SJSA1 (cell line): Measurements from ENCODE around the gene LGI1. TPM values are rescaled to one million over a fixed set of nuclear protein-coding genes. Genes with fewer than 3 reads are reported as not detected.

Experiments
- DNase-seq, 2 experiments: peaks; one replicate each; pipeline ENCODE4 v3.0.0-alpha.2; 2015 to 2020; ENCODE audit warnings: low spot score in 2 of 2, low read depth in 1 of 2
- H3K27ac ChIP-seq: fragments of 250-450 bp; sonication (Bioruptor Pico); 2 replicates; pipeline ENCODE4 v1.5.1; 2020; ENCODE audit warnings: mild to moderate bottlenecking, moderate library complexity
- H3K27me3 ChIP-seq: fragments of 250-450 bp; sonication (Bioruptor Pico); replicated peaks from 2 replicates; pipeline ENCODE4 v1.5.1; 2020; ENCODE audit warnings: mild to moderate bottlenecking, moderate library complexity
- H3K36me3 ChIP-seq: fragments of 250-450 bp; sonication (Bioruptor Pico); 2 replicates; pipeline ENCODE4 v1.5.1; 2020; ENCODE audit warnings: mild to moderate bottlenecking
- H3K4me1 ChIP-seq: fragments of 250-450 bp; sonication (Bioruptor Pico); replicated peaks from 2 replicates; pipeline ENCODE4 v1.6.1; 2021; ENCODE audit warnings: mild to moderate bottlenecking
- H3K4me3 ChIP-seq: fragments of 250-450 bp; sonication (Bioruptor Pico); 2 replicates; pipeline ENCODE4 v1.5.1; 2020; ENCODE audit warnings: mild to moderate bottlenecking
- H3K9me3 ChIP-seq: fragments of 250-450 bp; sonication (Bioruptor Pico); replicated peaks from 2 replicates; pipeline ENCODE4 v1.5.1; 2020; ENCODE audit warnings: mild to moderate bottlenecking
- total RNA-seq: library from RNA; depleted of rRNA; stranded (reverse); fragments of >200 nt; shearing (Covaris generic); gene quantifications from 2 replicates; pipeline ENCODE4 v1.2.3, GENCODE V29; 2014

LGI1 gene
- total RNA-seq, 1 experiment from 2014 or later, result 0.21 TPM

DNA sequence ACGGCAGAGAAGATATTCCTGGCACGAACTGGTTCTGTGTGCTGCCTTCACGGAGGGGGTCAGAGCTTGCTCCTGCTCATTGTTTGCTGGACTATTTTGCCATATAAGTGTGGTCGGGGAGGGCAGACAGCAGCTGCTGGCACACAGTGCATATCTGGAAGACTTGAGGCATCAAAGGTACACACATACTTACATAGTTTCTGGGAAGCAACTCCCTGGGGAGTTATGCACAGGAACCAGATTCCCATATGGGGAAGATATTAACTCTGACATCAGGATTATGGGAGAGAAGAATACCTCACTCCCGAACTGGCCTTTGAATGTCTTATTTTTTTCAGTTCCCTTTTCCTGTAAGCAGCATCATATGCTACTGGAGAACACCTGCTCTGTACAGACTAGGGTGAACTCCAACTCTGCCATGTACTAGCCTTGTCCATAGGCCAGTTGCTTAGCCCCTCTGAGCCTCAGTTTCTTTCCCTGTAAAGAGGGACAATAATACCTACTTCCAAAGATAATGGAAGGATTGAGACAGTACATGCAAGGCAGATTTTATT lies 41.5 kb downstream of the LGI1 start:
- Histone ChIP-seq H3K27me3 (peaks cover 16% of the 10 kb centered on the region), H3K27ac (no peak overlapping the region), H3K4me1 (no peaks in the 10 kb centered on the region), H3K4me3 (no peak overlapping the region), H3K9me3 (no peaks in the 10 kb centered on the region; the same call in 1 of the 2 replicates), H3K36me3 (no peaks in the 10 kb centered on the region)
- DNase-seq, result no peak

DNA sequence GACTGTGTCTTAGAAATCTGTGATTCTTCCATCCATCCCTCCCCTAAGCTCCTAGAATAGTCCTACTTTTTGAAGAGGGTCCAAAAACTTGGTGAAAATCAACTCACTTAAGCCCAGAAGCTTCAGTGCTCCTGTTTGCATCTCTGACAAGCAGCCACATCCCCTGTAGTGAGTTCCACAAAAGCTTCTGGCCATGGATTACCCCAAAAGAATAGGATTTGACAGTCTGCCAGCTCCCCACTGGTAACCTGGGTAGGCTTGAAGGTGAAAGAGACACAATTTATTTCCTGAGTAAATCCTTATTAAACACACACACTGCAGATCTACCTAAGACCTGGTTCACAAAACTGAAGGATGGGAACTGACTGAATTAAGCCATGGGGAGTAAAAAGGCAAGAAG lies 46.5 kb downstream of the LGI1 start:
- Histone ChIP-seq H3K27ac (no peak overlapping the region), H3K9me3 (no peaks in the 10 kb centered on the region; the same call in 1 of the 2 replicates), H3K4me1 (no peaks in the 10 kb centered on the region), H3K4me3 (no peak overlapping the region), H3K27me3 (peaks cover 29% of the 10 kb centered on the region), H3K36me3 (no peaks in the 10 kb centered on the region)
- DNase-seq, result no peak

DNA sequence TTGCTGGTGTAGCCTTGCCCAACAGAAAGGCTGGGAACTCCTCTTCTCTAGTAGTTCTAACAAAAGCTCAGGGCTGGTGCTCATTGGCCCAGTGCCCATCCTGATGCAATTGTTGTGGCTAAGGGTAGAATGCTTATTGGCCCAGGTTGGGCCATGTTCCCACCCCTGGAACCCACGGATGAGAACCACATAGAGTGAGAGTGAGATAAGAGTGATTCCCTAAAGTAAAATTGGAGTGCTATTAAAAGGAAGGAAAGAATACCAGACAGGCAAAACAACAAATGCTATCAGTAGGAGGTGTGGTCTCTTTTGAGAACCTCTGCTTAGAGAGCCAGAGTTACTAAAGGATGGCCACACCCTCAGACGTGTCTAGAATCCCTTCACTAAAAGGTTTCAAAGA lies 49.2 kb downstream of the LGI1 start:
- Histone ChIP-seq H3K4me3 (no peak overlapping the region), H3K27me3 (peaks cover 22% of the 10 kb centered on the region; the same call in 1 of the 2 replicates), H3K9me3 (no peaks in the 10 kb centered on the region), H3K4me1 (no peaks in the 10 kb centered on the region), H3K27ac (no peak overlapping the region), H3K36me3 (no peaks in the 10 kb centered on the region)
- DNase-seq, result no peak

DNA sequence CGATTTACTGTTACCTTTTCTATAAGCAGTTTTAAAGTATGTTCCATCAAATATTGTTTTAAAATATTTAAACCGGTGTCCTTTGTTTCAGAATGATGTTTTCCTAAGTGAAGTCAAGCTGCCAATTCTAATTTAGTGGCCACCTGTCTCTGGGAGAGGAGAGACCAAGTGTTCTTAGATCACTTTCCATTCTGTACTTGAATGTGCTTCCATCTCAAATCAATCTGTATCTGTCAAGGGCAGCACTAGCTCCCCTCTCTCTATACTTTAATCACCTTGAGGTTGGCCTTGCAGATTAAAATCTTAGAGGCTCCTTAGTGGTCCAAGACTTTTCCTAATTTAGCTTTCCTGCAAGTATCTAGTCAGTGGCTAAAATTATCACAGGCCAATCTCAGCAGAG lies 49.6 kb downstream of the LGI1 start:
- Histone ChIP-seq H3K9me3 (no peaks in the 10 kb centered on the region), H3K36me3 (no peaks in the 10 kb centered on the region), H3K4me1 (no peaks in the 10 kb centered on the region), H3K27me3 (peaks cover 22% of the 10 kb centered on the region; the same call in 1 of the 2 replicates), H3K4me3 (no peak overlapping the region), H3K27ac (no peak overlapping the region)
- no peak for DNase-seq

DNA sequence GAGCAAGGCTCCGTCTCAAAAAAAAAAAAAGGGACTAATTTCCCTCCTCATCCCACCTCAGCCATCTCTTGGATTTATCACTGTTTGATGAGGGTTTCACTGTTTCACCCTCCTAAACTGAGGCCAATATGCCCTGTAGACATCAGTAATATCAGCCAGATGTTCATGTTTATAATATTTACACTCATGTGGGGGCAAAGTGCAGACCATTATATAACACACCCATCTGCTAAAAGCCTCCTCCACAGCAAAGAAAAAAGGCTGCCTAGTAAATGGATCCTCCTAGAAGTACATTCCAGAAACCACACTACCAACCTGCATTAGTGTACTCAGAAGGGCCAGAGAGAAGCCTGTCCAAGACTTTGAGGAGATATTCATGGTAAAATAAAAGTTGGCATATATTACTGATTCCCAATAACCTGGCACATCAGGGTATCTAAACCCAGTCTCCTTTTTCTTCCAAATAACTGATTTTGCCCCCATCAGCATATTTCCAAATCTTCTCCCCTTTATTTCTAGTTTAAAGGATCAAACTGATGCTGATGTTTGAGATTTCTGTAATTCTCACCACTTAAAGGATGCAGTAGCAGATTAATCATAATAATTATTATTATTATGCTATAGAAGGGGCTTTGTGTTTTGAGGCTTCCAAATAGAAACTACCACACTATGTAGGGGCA lies 55.1 kb downstream of the LGI1 start:
- H3K36me3 ChIP-seq, result no peaks in the 10 kb centered on the region
- H3K4me3 ChIP-seq, result no peak overlapping the region
- no peak overlapping the region for H3K27ac ChIP-seq
- H3K27me3 ChIP-seq, result no peaks in the 10 kb centered on the region
- no peaks in the 10 kb centered on the region for H3K9me3 ChIP-seq
- no peak for DNase-seq
- peaks cover 34% of the 10 kb centered on the region for H3K4me1 ChIP-seq

DNA sequence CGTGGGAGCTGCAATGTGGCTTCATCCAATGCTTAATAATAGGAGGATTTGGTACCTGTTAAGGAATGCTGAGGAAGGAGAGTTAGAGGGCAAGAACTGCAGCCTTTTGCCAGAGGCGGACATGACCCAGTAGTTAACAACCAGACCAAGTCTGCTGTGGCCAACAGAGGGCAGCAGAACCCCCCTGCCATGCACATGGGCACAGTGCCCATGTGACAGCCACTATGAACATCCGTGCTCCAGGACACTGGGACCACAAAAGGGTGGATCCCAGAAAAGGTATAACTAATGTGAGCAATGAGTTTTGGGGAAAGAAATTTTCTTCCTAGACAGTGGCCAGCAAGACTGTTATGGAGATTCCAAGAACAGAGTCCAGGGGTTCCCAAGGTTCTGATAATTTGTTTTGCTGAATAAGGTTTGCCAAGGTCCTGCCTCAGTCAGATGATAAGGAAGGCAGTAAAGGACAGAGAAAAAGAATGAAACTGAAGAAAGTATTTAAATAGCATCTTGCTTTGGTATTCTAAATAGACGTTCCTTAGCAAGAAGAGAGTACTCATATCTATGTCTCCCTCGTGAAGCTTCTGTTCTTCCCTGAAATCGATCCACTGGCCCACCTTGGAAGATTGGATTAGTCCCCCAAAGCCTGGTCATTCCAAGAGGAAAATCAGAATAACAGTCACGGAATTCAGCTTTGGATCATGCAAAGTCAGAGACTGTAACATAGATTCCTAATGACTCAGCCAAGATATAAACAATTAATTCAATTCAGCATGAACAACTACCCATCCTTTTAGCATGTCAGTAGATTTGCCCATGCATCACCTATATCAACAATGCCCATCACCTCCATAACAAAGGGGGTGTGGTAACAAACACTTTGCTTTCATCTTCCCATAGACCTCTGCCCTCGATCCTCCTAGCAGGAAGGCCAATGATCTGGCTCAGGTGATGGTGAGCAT lies 56.0 kb downstream of the LGI1 start:
- Histone ChIP-seq H3K36me3 (no peaks in the 10 kb centered on the region), H3K27ac (peak overlapping the region; percentile 74), H3K9me3 (no peaks in the 10 kb centered on the region), H3K4me1 (peaks cover 34% of the 10 kb centered on the region), H3K4me3 (no peak overlapping the region), H3K27me3 (no peaks in the 10 kb centered on the region)
- DNase-seq, result peak; percentile 65 to 71

DNA sequence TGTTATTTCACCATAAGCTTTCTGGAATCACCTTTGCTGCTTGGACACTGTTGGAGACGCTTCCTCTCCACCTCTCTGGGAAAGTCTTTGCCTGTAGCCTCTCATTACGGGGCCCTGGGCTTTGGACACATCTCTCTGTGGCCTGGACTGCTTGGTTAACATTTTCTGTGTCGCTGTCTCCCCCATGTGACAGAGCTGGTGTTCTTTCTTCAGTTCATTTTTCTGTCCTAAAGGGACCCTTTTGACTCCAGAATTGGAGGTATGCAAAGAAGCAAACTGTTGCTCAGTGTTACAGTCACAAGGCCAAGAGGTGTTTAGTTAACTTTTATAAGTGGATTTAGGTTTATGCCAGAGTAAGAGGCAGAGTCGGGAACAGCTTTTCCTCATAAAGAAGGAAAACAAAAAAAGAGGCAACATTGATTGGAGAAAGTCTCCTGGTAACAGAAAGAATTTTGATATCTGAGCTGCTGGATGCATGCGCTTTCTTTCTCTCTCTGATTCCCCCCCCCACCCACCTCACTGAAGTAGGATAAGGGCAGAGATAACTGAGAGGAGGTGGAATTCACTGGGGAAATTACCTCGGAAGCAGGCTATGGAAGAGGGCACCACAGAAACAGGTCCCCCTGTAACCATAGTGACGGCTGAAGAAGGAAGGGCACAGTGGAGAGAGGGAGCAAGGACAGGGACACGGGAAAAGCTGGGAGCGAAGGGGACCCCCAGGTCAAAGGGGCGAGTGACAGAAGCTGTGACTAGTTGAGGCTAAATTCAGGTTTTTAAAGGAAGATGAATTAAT lies 57.8 kb downstream of the LGI1 start:
- H3K27me3 ChIP-seq, result no peaks in the 10 kb centered on the region
- H3K27ac ChIP-seq, result no peak overlapping the region
- H3K9me3 ChIP-seq, result no peaks in the 10 kb centered on the region; the same call in 1 of the 2 replicates
- no peaks in the 10 kb centered on the region for H3K36me3 ChIP-seq
- H3K4me1 ChIP-seq, result peaks cover 34% of the 10 kb centered on the region
- peak in 1 of 2 experiments; percentile 49 for DNase-seq
- no peak overlapping the region for H3K4me3 ChIP-seq

DNA sequence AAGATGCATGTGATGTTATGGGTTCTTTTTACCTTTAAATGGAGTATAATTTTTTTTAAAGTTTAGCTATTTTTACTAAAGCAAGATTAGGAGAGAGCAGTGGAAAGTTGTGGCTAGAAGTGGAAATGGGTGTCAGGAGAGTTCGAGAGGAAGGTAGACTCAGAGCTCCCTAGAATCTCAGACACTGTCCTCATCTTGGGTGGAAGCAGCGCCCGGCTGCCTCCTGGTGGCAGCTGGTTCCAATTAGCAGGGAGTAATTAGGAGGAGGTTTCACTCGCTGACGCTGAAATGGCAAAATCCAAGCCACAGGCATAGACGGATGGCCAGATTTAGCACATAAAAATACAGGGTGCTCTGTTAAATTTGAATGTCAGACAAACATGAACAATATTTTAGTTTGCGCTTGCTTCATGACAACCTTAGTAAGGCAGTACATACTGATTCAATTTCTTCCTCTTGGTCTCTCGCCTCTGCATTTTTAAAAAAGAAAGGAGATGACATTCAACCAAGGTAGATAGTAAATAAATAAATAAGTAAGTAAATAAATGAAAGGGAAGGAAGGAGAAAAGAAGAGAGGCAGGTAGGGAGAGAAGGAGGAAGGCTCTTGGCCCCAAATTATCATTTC lies 58.5 kb downstream of the LGI1 start:
- DNase-seq, result peak; percentile 61 to 65
- no peak overlapping the region for H3K4me3 ChIP-seq
- no peaks in the 10 kb centered on the region; the same call in 1 of the 2 replicates for H3K9me3 ChIP-seq
- no peaks in the 10 kb centered on the region for H3K36me3 ChIP-seq
- H3K4me1 ChIP-seq, result peaks cover 38% of the 10 kb centered on the region
- H3K27me3 ChIP-seq, result no peaks in the 10 kb centered on the region
- H3K27ac ChIP-seq, result no peak overlapping the region

DNA sequence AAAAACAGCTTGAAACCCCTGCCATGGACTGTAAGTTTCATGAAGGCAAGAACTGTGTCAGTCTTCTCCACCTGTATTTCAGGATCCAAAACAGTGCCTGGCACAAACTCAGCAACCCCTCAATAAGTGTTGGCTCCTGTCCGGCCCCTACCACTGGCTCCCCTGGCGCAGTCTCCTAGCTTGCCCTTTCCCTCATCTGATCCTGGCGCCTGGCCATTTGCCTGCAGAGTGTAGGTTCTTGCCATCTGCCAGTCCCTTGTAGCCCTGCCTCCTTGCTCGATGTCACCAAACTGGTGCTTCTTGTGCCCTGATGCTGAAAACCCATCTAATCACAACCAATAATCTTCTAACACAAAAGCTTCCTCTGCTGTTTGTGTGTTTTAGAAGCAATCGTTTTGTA lies 60.4 kb downstream of the LGI1 start:
- Histone ChIP-seq H3K4me1 (peaks cover 38% of the 10 kb centered on the region), H3K9me3 (no peaks in the 10 kb centered on the region; the same call in 1 of the 2 replicates), H3K27me3 (no peaks in the 10 kb centered on the region), H3K4me3 (no peak overlapping the region), H3K27ac (no peak overlapping the region), H3K36me3 (no peaks in the 10 kb centered on the region)
- DNase-seq, result no peak

DNA sequence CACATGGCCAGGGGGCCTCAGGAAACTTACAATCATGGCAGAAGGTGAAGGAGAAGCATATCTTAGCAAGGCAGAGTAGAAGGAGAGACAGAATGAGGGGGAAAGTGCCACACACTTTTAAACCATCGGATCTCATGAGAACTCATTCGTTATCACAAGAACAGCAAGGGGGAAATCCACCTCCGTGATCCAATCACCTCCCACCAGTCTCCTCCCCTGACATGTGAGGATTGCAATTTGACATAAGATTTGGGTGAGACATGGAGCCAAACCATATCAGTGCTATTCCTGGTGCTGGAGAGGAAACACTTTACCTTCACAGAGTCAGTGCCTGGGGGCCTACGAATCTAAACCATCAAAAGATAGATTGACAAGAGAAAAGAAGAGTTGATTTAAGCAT lies 61.8 kb downstream of the LGI1 start:
- no peaks in the 10 kb centered on the region for H3K27me3 ChIP-seq
- DNase-seq, result no peak
- H3K4me1 ChIP-seq, result peaks cover 24% of the 10 kb centered on the region
- no peak overlapping the region for H3K4me3 ChIP-seq
- no peaks in the 10 kb centered on the region; the same call in 1 of the 2 replicates for H3K9me3 ChIP-seq
- no peaks in the 10 kb centered on the region for H3K36me3 ChIP-seq
- H3K27ac ChIP-seq, result no peak overlapping the region

DNA sequence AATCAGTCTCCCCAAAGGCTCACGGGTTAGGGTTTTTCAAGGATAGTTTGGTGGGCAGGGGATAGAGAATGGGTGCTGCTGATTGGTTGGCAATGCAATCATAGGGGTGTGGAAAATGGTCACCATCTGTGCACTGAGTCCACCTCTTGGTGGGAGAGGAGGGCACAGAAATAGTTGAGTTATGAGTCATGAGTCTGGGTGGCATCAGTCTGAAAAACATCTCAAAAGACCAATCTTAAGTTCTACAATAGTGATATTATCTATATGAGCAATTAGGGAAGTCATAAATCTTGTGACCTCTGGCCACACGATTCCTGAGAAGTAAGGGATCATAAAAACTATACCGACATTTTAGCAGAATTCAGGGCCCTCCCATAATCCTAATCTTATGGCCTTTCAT lies 62.7 kb downstream of the LGI1 start:
- Histone ChIP-seq H3K27ac (no peak overlapping the region), H3K27me3 (no peaks in the 10 kb centered on the region), H3K4me3 (no peak overlapping the region), H3K4me1 (peaks cover 16% of the 10 kb centered on the region), H3K36me3 (no peaks in the 10 kb centered on the region), H3K9me3 (no peaks in the 10 kb centered on the region; the same call in 1 of the 2 replicates)
- DNase-seq, result peak in 1 of 2 experiments; percentile 7

DNA sequence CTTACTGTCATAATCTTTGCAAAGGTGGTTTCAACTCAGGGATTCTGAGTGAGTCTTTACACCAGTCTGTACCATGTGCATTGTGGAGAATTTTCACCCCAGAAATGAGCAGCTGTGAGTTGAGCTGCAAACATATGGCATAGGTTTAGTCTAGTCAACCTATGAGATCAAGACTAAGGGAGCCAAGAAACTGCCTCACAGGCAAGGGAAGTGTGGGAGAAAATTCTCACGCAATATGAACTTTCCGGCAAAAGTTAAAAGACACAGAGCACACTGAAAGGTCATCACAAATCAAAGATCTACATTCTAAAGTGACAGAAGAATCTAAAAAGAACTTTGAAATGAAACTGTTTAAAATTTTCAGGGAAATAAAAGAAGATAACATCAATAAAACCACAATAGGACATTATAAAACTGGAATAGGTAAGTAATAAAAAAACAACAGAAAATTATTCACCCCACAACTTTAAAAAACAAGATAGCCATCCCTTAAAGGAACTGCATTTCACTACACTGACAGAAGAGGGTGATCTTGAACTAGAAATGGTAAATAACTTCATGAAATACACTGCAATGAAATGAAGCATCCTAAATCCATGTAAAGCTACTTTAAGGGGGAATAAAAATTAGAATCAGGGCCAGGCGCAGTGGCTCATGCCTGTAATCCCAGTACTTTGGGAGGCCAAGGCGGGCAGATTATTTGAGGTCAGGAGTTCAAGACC lies 63.5 kb downstream of the LGI1 start:
- DNase-seq, result peak in 1 of 2 experiments; percentile 35
- H3K36me3 ChIP-seq, result no peaks in the 10 kb centered on the region
- no peaks in the 10 kb centered on the region; the same call in 1 of the 2 replicates for H3K9me3 ChIP-seq
- peaks cover 8% of the 10 kb centered on the region for H3K4me1 ChIP-seq
- no peaks in the 10 kb centered on the region for H3K27me3 ChIP-seq
- no peak overlapping the region for H3K4me3 ChIP-seq
- no peak overlapping the region for H3K27ac ChIP-seq
